Epithelial cell of esophagus (primary cell): Measurements from ENCODE around the gene CCNJ.
A peak's percentile ranks its signal among the peaks of the same experiment; 100 is the strongest.
"Not testable (repeated sequence)": the region's sequence is repeated elsewhere in the genome, so short reads cannot be mapped to it uniquely, and the experiment has no call there.

Experiments
- DNase-seq: peaks from one replicate; pipeline ENCODE4 v3.0.0; 2010; ENCODE audit warnings: low read depth
- H3K4me3 ChIP-seq: 2 replicates; pipeline ENCODE4 v1.5.1; 2011; ENCODE audit warnings: mild to moderate bottlenecking, low read length, control low read depth
- CTCF ChIP-seq: IDR thresholded peaks from 2 replicates; pipeline ENCODE4 v1.5.1; 2011; ENCODE audit warnings: low read depth, mild to moderate bottlenecking, low read length, control low read depth, inconsistent platforms; ENCODE audit not compliant: insufficient read depth; ENCODE audit errors: missing control alignments

Gene CCNJ

GRCh38 chr10:96043893-96044715, 721 bp downstream of the CCNJ start:
- H3K4me3 ChIP-seq, result peak overlapping the region; percentile 77
- TF ChIP-seq CTCF, result no peak
- DNase-seq, result peak; percentile 50

GRCh38 chr10:96044736-96045135, 1.4 kb downstream of the CCNJ start:
- peak; percentile 62 for DNase-seq
- TF ChIP-seq CTCF, result no peak
- H3K4me3 ChIP-seq, result peak overlapping the region; percentile 77

GRCh38 chr10:96046546-96046945, 3.2 kb downstream of the CCNJ start:
- no peak overlapping the region for H3K4me3 ChIP-seq
- TF ChIP-seq CTCF, result no peak
- no peak for DNase-seq

GRCh38 chr10:96047004-96047649, 3.7 kb downstream of the CCNJ start:
- TF ChIP-seq CTCF, result peak; percentile 24
- H3K4me3 ChIP-seq, result no peak overlapping the region
- peak; percentile 10 for DNase-seq

GRCh38 chr10:96047925-96048324, 4.5 kb downstream of the CCNJ start:
- not testable (repeated sequence) for DNase-seq, H3K4me3 ChIP-seq

GRCh38 chr10:96049340-96049739, 6.0 kb downstream of the CCNJ start:
- DNase-seq, result no peak
- no peak for TF ChIP-seq CTCF
- no peak overlapping the region for H3K4me3 ChIP-seq

- TF ChIP-seq CTCF, result no peak
- H3K4me3 ChIP-seq, result no peak overlapping the region
- DNase-seq, result no peak
These were observed 10.6 kb downstream of the CCNJ start for GRCh38 chr10:96053985-96054384.
